GM21526 (cell line): ENCODE measurements around the gene KHDC1.
"Not testable (repeated sequence)": the region's sequence is repeated elsewhere in the genome, so short reads cannot be mapped to it uniquely, and the experiment has no call there.

ENCODE experiments used
- ATAC-seq: cut with Tn5 transposase; IDR thresholded peaks from one replicate; pipeline ENCODE4 v1.9.1; 2021; ENCODE audit warnings: moderate library complexity; ENCODE audit not compliant: unreplicated experiment, low FRiP score

Gene KHDC1

DNA sequence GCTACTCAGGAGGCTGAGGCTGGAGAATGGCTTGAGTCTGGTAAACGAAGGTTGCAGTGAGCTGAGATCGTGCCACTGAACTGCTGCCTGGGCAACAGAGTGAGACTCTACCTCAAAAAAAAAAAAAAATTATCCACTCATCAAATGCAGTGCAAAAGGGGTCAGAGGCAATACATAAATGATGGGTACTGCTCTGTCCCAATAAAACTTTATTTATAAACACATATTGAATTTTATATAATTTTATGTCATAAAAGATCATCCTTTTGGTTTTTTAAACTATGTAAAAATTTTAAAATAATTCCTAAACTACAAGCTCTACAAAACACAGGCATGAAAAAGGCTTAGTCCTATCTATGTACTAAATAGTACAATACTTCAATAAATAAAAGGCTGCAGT lies 10.3 kb downstream of the KHDC1 start:
- no peak for ATAC-seq

- no peak for ATAC-seq
Observed at GRCh38 chr6:73250016-73250415, 13.0 kb downstream of the KHDC1 start.

DNA sequence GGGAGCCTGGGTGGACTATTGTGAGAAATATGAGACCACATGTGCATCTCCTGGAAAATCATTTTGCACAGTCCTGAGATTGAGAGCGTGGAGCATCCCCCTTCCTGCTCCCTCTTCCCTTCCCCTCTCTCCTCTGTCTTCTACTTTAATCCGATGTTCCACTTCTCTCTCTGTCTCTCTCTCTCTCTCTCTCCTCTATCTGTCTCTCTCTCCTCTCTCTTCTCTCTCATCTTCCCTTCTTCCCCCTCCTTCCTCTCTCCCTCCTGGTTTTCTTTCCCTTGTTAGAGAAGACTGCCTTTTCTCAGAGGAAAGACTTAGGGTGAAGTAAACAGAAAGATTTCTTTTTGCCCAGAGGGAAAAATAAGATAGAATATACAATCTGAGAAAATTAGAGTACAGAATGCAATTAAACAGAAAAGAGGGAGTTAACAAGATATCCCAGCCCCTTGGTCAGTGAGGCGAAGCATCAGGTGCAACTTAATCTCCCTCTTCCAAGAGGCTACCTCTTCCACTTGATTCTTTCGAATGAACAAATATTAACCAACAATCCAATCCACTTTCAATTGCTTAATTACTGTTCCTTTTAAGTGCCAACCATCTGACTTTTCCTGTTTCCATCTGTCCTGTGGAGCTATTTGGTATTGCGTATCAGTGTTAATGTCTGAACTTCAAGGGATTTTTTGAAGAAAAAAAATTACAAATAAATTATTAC lies 14.6 kb downstream of the KHDC1 start:
- no peak for ATAC-seq

DNA sequence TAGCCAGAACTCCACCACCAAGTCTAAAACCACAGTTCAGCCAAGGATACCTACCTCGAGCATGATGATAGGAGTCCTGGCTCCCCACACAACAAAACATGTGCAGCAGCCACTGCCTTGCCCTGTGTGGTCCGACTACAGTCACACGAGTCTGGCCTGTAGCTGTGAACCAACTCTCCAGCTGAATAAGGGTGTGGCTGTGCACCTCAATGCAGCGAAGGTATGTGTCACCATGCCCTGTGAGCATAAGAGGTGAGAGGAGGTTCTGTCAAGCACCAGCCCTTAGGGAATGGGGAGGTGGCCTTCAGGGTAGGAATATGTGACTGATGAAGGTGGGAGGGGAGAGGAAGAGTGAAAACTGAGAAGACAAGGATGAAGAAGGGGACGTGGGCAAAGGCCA lies 21.0 kb downstream of the KHDC1 start:
- ATAC-seq = no peak

DNA sequence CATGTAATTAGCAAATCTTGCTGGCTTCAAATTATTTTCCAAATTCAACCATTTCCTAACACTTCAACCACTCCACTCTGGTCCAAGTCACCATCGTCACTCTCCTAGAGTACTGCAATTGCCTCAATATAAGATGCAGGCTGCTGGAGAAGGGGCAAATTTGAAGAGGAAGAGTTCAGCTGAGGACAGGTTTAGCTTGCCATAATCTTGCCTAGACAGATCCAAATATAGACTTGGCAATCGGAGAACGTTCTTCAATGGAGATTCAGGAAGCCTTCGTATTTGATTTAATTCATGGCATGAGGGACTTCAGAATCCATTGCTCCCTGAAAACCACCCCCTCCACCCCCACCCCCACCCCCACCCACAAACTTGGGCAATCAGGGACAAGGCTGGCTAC lies 22.3 kb downstream of the KHDC1 start:
- ATAC-seq = no peak

DNA sequence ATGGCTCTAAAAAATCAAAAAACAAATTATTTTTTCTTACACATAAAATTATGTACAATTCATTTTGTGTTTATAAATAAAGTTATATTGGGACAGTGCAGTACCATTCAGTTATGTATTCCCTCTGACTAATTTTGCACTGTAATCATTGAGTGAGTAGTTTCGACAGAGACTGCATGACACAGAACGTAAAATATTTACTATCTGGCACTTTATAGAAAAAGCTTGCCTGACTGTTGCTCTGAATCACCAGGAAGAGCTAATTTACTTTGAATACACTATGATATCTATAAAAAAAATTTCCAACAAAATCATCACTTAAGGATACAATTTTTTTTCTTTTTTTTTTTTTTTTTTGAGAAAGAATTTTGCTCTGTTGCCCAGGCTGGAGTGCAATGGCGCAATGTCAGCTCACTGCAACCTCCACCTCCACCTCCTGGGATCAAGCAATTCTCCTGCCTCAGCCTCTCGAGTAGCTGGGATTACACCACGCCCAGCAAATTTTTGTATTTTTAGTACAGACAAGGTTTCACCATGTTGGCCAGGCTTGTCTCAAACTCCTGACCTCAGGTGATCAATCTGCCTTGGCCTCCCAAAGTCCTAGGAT lies 26.7 kb downstream of the KHDC1 start:
- no peak for ATAC-seq

- ATAC-seq = no peak
Observed at GRCh38 chr6:73234733-73235132, 28.3 kb downstream of the KHDC1 start.

DNA sequence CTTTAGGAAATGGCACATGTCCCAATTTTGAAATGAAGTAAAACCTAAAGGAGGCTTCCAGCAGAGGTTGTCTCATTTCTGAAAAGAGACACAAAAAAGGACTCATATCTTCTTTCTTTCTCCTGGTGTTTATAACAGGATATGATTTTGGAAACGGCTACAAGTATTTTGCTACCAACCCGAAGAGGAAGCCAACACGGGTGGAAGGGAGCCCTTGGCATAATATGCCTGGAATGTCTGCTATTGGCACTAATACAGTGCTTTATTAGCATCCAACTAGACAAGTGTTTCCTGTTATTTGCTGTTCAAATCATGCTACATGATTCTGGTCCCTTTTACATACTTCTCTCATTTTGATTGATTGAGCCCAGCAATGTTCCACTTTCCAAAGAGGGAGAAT lies 29.0 kb downstream of the KHDC1 start:
- not testable (repeated sequence) for ATAC-seq

- ATAC-seq = no peak
Observed at GRCh38 chr6:73233048-73233447, 29.9 kb downstream of the KHDC1 start.

- no peak for ATAC-seq
Observed at GRCh38 chr6:73231986-73232391, 31.0 kb downstream of the KHDC1 start.

DNA sequence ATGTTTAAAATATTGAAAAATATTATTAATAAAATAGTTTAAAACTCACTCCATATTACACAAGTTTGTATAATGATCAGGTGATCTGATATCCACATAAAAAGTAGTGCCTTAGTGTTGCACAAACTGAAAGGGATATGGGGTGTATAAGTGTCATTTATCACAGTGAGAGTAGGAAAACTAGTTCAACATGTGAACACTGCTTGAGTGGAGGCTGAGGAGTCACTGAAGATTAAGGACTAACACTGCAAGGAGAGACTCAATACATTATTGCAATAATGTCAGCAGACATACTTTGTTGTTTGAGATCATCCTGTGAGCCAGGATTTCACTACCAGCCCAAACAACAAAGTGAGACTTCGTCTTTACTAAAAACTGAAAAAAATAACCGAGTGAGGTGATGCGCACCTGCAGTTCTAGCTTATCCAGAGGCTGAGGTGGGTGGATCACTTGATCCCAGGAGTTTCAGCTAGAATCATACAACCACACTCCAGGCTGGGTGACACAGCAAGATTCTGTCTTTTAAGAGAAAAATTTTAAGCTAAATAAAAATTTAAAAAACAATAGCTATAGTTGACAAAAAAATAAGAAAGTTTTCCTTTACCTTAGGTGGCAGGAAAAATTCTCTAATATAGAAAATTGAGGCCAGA lies 35.3 kb downstream of the KHDC1 start:
- no peak for ATAC-seq

DNA sequence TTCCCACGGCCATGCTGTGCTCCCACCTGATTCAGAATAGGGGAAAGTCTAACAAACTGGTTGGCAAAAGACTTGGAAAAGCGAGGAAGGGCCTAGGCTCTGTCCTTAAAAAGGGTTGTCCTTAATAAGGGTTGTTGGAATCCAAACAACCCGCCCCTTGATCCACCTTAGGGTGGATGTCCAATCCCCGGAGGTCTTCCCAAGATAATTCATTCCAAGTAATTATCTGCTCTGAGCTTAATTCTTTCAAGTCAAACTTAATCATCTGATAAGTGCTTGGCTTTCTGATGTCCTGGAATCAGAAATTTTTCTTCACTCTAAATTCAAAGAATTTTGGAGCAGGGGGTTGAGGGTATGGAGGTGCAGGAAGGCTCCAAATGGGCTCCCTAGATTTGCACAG lies 37.6 kb downstream of the KHDC1 start, which contains the start of gene KHDC1L:
Gene KHDC1L (minus strand): TSS at position 101 of the 400 bp plus-strand sequence. CDS start 88 bp downstream, at position 13.
- ATAC-seq = no peak

- no peak for ATAC-seq
Observed at GRCh38 chr6:73216859-73217258, 46.1 kb downstream of the KHDC1 start.

DNA sequence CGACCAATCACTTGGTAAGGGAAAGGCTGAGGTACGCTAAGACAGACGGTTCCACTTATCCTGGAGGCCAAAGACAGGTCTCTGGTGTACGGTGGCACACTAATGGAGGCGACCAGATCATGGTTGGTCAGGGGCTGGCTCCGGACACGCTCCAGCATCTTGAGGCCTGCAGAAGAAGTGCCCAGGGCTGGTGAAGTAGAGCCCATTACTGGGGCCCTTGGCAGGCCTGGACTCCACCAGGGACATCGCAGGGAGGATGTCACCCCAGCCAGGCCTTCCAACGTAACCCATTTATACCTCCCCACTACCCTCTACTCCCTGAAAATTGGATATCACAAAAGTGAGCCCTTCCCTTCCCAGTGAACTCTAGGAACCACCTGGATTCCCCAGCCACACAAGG lies 53.9 kb downstream of the KHDC1 start:
- no peak for ATAC-seq

- ATAC-seq = no peak
Observed at GRCh38 chr6:73207221-73207837, 55.7 kb downstream of the KHDC1 start.

DNA sequence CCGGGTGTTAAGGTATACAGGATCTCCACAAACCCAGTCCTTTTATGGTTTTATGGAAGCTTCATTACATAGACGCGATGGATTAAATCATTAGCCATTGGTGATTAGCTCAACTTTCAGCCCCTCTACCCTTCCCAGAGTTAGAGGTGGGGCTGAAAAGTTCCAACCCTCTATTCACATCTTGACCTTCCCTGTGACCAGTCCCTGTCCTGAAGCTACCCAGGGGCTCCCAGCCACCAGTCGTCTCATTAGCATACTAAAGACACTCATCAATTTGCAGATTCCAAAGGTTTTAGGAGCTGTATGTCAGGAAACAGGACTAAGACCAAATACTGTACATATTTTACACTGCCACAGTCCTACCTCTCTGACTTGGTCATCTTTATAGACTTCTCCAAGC lies 58.7 kb downstream of the KHDC1 start:
- no peak for ATAC-seq

DNA sequence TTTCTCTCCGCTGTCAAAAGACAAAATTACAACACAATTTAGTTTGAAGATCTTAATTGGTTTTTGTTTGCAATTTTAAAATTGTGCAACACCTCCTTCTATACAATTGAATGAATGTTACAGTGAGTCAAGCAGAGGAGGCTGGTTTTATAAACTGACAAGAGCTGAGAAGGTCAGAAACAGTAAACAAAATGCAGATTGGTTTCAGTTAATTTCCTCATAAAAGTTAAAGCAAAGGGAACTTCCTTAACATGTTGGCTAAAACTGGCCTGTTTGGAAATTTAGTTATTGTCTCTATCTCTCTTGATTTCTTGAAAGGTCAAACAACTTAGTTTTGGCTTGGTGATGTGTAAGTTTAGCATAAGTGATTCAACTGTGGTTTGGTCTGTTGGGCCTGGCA lies 59.9 kb downstream of the KHDC1 start:
- no peak for ATAC-seq

DNA sequence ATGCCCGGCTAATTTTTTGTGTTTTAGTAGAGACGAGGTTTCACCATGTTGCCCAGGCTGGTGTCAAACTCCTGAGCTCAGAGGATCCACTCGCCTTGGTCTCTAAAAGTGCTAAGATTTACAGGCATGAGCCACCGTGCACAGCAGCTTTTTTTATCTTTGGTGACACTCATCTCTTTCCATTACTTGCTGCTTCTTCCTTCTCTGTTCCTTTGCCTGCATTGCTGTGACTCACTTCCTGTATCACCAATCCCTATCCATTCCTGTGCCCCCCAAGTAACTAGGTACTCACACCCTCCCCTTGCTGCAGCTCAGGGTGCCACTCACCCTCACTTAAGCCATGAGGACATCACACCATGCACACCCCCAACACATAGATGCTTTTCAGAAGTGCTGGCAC lies 62.3 kb downstream of the KHDC1 start:
- no peak for ATAC-seq

DNA sequence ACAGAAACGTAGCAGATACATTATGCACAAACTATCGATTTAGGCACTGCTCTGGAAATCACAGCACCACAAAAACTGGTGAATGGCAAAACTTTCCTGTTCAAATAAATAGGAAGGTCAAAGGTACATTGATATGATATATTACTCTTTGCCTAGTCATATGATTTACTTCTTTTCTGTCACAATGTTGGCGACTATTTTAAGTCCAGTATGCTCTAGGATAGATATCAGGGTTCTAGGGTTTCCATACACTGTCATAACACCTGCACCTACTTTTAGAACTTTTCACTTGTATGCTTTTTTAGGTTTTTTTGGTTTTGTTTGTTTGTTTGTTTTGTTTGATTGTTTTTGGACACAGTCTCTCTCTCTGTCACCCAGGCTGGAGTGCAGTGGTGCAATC lies 62.7 kb downstream of the KHDC1 start:
- ATAC-seq = no peak

- ATAC-seq = no peak
Observed at GRCh38 chr6:73194744-73195143, 68.3 kb downstream of the KHDC1 start.

- ATAC-seq = not testable (repeated sequence)
Observed at GRCh38 chr6:73193302-73193701, 69.7 kb downstream of the KHDC1 start.
